H1 (cell line): ENCODE measurements around the gene PDZD8. TPM values are rescaled to one million over a fixed set of nuclear protein-coding genes. Genes with fewer than 3 reads are reported as not detected.

Experiments
- CTCF ChIA-PET: fragments of 300-600 bp; sonication (Branson Sonifier 250); formaldehyde crosslinking; loops from one replicate; lab custom pipeline; 2021; ENCODE audit not compliant: partially characterized antibody; lab: Charles Lee
- POLR2A ChIA-PET: fragments of 300-600 bp; sonication (Branson Sonifier 250); formaldehyde crosslinking; loops from one replicate; lab custom pipeline; 2021; ENCODE audit warnings: inconsistent platforms; ENCODE audit not compliant: partially characterized antibody; lab: Charles Lee
- DNase-seq, 2 experiments: peaks; one replicate each; pipeline versions ENCODE4 v3.0.0 to v3.0.0-alpha.2; 2010 to 2022; ENCODE audit warnings: low spot score in 2 of 2, low read depth in 1 of 2, mixed read lengths in 1 of 2
- FAIRE-seq: peaks from 2 replicates; lab custom pipeline; 2011; peaks lifted over from hg19 to GRCh38; lab: Jason Lieb, UNC
- H2AFZ ChIP-seq: 2 replicates; pipeline ENCODE4 v1.8.1; 2012; ENCODE audit warnings: low read length, inconsistent platforms
- H2AK5ac ChIP-seq: 2 replicates; pipeline ENCODE4 v1.6.1; 2013; ENCODE audit warnings: low read depth, low read length
- H2BK120ac ChIP-seq: replicated peaks from 2 replicates; pipeline ENCODE3; 2013; ENCODE audit warnings: low read depth, low read length, inconsistent platforms
- H2BK12ac ChIP-seq: 2 replicates; pipeline ENCODE4 v1.6.1; 2013; ENCODE audit warnings: low read depth, low read length
- H2BK15ac ChIP-seq: 2 replicates; pipeline ENCODE4 v1.6.1; 2013; ENCODE audit warnings: low read length
- H2BK20ac ChIP-seq: 2 replicates; pipeline ENCODE4 v1.6.1; 2013; ENCODE audit warnings: low read length
- H2BK5ac ChIP-seq: 2 replicates; pipeline ENCODE4 v1.6.1; 2013; ENCODE audit warnings: low read depth, low read length
- H3K14ac ChIP-seq: 2 replicates; pipeline ENCODE4 v1.6.1; 2013; ENCODE audit warnings: inconsistent platforms; ENCODE audit not compliant: insufficient read length
- H3K18ac ChIP-seq: 2 replicates; pipeline ENCODE4 v1.6.1; 2013; ENCODE audit warnings: low read length; ENCODE audit errors: extremely low read depth
- H3K23ac ChIP-seq: 2 replicates; pipeline ENCODE4 v1.6.1; 2013; ENCODE audit warnings: inconsistent platforms; ENCODE audit not compliant: insufficient read length
- H3K23me2 ChIP-seq: 2 replicates; pipeline ENCODE4 v1.6.1; 2013; ENCODE audit warnings: low read depth, low read length
- H3K27ac ChIP-seq: 2 replicates; pipeline ENCODE4 v1.6.1; 2011; ENCODE audit warnings: low read depth, low read length, inconsistent platforms
- H3K27me3 ChIP-seq, 4 experiments: replicated peaks in 1 of 4; 1 replicate in 1 of 4; 2 replicates in 3 of 4; pipeline versions ENCODE4 v1.6.1 to v1.8.1; 2011 to 2013; ENCODE audit warnings: low read length in 3 of 4, mild to moderate bottlenecking in 3 of 4, inconsistent platforms in 2 of 4, mixed read lengths in 2 of 4, moderate library complexity in 1 of 4; ENCODE audit not compliant: control insufficient read depth in 3 of 4, insufficient read depth in 3 of 4; ENCODE audit errors: extremely low read depth in 1 of 4
- H3K36me3 ChIP-seq, 4 experiments: 2 replicates each; pipeline versions ENCODE4 v1.6.1 to v1.8.1; 2011 to 2013; ENCODE audit warnings: mild to moderate bottlenecking in 4 of 4, low read length in 3 of 4, moderate library complexity in 2 of 4, control low read depth in 1 of 4, inconsistent platforms in 1 of 4; ENCODE audit not compliant: insufficient read depth in 4 of 4, control insufficient read depth in 2 of 4
- H3K4ac ChIP-seq: replicated peaks from 2 replicates; pipeline ENCODE3; 2013; ENCODE audit warnings: low read length, low read depth, mixed read lengths, inconsistent platforms; ENCODE audit not compliant: insufficient read length
- H3K4me1 ChIP-seq, 4 experiments: replicated peaks in 1 of 4; 1 replicate in 1 of 4; 2 replicates in 3 of 4; pipeline versions ENCODE4 v1.6.1 to v1.8.1; 2011 to 2013; ENCODE audit warnings: low read length in 3 of 4, inconsistent platforms in 2 of 4, mixed read lengths in 1 of 4; ENCODE audit not compliant: insufficient read depth in 4 of 4, control insufficient read depth in 3 of 4
- H3K4me2 ChIP-seq, 2 experiments: 2 replicates each; pipeline versions ENCODE4 v1.6.1 to v1.8.1; 2011 to 2013; ENCODE audit warnings: low read depth in 2 of 2, low read length in 2 of 2, control low read depth in 1 of 2, inconsistent platforms in 1 of 2, mild to moderate bottlenecking in 1 of 2; ENCODE audit not compliant: insufficient read depth in 1 of 2
- H3K4me3 ChIP-seq, 4 experiments: fragments of 200-600, 300-600 bp in 1 of 4; sonication (generic), shearing (Covaris generic), sonication (Bioruptor Twin) in 1 of 4; 2 replicates each; pipeline versions ENCODE4 v1.5.1 to v1.8.1; 2011 to 2016; ENCODE audit warnings: low read length in 4 of 4, low read depth in 3 of 4, control low read depth in 2 of 4, inconsistent platforms in 2 of 4, mild to moderate bottlenecking in 2 of 4, mixed read lengths in 1 of 4, moderate library complexity in 1 of 4; ENCODE audit not compliant: insufficient read depth in 2 of 4; ENCODE audit errors: extremely low read depth in 1 of 4
- H3K56ac ChIP-seq: replicated peaks from 2 replicates; pipeline ENCODE3; 2013; ENCODE audit warnings: low read depth, mild to moderate bottlenecking, mixed read lengths, low read length, inconsistent platforms; ENCODE audit not compliant: insufficient read length
- H3K79me1 ChIP-seq: 2 replicates; pipeline ENCODE4 v1.6.1; 2013; ENCODE audit warnings: low read depth, low read length, control low read depth
- H3K79me2 ChIP-seq, 2 experiments: 2 replicates each; pipeline versions ENCODE4 v1.6.1 to v1.8.1; 2012 to 2013; ENCODE audit warnings: low read length in 2 of 2, mild to moderate bottlenecking in 2 of 2, inconsistent platforms in 1 of 2; ENCODE audit not compliant: insufficient read depth in 2 of 2, control insufficient read depth in 1 of 2
- H3K9ac ChIP-seq, 4 experiments: replicated peaks in 1 of 4; 1 replicate in 1 of 4; 2 replicates in 3 of 4; pipeline versions ENCODE4 v1.6.1 to v1.8.1; 2011 to 2013; ENCODE audit warnings: low read depth in 3 of 4, low read length in 3 of 4, control low read depth in 2 of 4, mild to moderate bottlenecking in 2 of 4, moderate library complexity in 2 of 4, inconsistent platforms in 1 of 4; ENCODE audit errors: extremely low read depth in 1 of 4
- H3K9me3 ChIP-seq, 2 experiments: 2 replicates each; pipeline versions ENCODE4 v1.6.1 to v1.8.1; 2012 to 2013; ENCODE audit warnings: mild to moderate bottlenecking in 2 of 2, moderate library complexity in 2 of 2, control low read depth in 1 of 2, inconsistent platforms in 1 of 2, low read depth in 1 of 2, low read length in 1 of 2, mixed read lengths in 1 of 2; ENCODE audit not compliant: insufficient read depth in 2 of 2
- H4K20me1 ChIP-seq, 2 experiments: replicated peaks in 1 of 2; 2 replicates each; pipeline versions ENCODE3 to v1.8.1; 2011 to 2013; ENCODE audit warnings: inconsistent platforms in 2 of 2, low read length in 2 of 2, mild to moderate bottlenecking in 1 of 2; ENCODE audit not compliant: insufficient read depth in 2 of 2, control insufficient read depth in 1 of 2
- H4K5ac ChIP-seq: 2 replicates; pipeline ENCODE4 v1.6.1; 2013; ENCODE audit warnings: low read length, low read depth, mixed read lengths, inconsistent platforms; ENCODE audit not compliant: insufficient read length
- H4K8ac ChIP-seq: 2 replicates; pipeline ENCODE4 v1.8.0; 2013; ENCODE audit warnings: mild to moderate bottlenecking, moderate library complexity, low read length, inconsistent platforms; ENCODE audit not compliant: insufficient read depth; ENCODE audit errors: extremely low read depth
- H4K91ac ChIP-seq: replicated peaks from 2 replicates; pipeline ENCODE3; 2013; ENCODE audit warnings: low read length, mixed read lengths, inconsistent platforms; ENCODE audit not compliant: insufficient read length
- BACH1 ChIP-seq: IDR thresholded peaks from 2 replicates; pipeline ENCODE4 v1.6.1; 2012; ENCODE audit warnings: low read length, improper control_type of control experiment
- BCL11A ChIP-seq, 2 experiments: IDR thresholded peaks; one replicate each; pipeline ENCODE4 v1.6.1; 2011; ENCODE audit warnings: low read depth in 2 of 2, low read length in 2 of 2, mild to moderate bottlenecking in 2 of 2
- BRCA1 ChIP-seq: IDR thresholded peaks from 2 replicates; pipeline ENCODE4 v1.6.1; 2012; ENCODE audit warnings: low read depth, low read length, improper control_type of control experiment
- CBX5 ChIP-seq: fragments of 300-800, 300-1000 bp; sonication (generic); IDR thresholded peaks from 2 replicates; pipeline ENCODE4 v1.7.1; 2016; ENCODE audit warnings: antibody characterized with exemption, low read length, low read depth
- CBX8 ChIP-seq: fragments of 300-800, 300-1000 bp; sonication (generic); IDR thresholded peaks from 2 replicates; pipeline ENCODE4 v1.7.1; 2016; ENCODE audit warnings: low read depth, low read length, borderline replicate concordance
- CREB1 ChIP-seq: IDR thresholded peaks from 2 replicates; pipeline ENCODE4 v1.6.1; 2012; ENCODE audit warnings: inconsistent platforms
- GTF2F1 ChIP-seq: IDR thresholded peaks from 2 replicates; pipeline ENCODE4 v1.6.1; 2012; ENCODE audit warnings: low read depth, low read length, improper control_type of control experiment, borderline replicate concordance
- NANOG ChIP-seq: IDR thresholded peaks from 2 replicates; pipeline ENCODE4 v1.6.1; 2011; ENCODE audit warnings: low read length, low read depth, mild to moderate bottlenecking, inconsistent platforms; ENCODE audit not compliant: insufficient read depth, poor library complexity, severe bottlenecking
- PHF8 ChIP-seq: fragments of 200-600 bp; sonication (generic); conservative IDR thresholded peaks from 2 replicates; pipeline ENCODE4 v1.7.1; 2012; ENCODE audit warnings: low read depth, mild to moderate bottlenecking, inconsistent platforms, low read length, moderate library complexity
- RBBP5 ChIP-seq: IDR thresholded peaks from 2 replicates; pipeline ENCODE4 v1.7.1; 2012; ENCODE audit warnings: low read depth, mild to moderate bottlenecking, inconsistent platforms, low read length, moderate library complexity, borderline replicate concordance
- SAP30 ChIP-seq: fragments of 300-600 bp; sonication (generic); IDR thresholded peaks from 2 replicates; pipeline ENCODE4 v1.7.1; 2012; ENCODE audit warnings: low read length, moderate library complexity, mild to moderate bottlenecking, inconsistent platforms; ENCODE audit not compliant: insufficient read depth, insufficient replicate concordance
- SP2 ChIP-seq: IDR thresholded peaks from 2 replicates; pipeline ENCODE4 v1.6.1; 2012; ENCODE audit warnings: mild to moderate bottlenecking, low read length, inconsistent platforms
- TAF1 ChIP-seq: IDR thresholded peaks from 2 replicates; pipeline ENCODE4 v1.6.1; 2011; ENCODE audit warnings: mild to moderate bottlenecking, low read depth, low read length
- WGBS, 2 experiments: shearing (Covaris generic) in 1 of 2; methylation state at CpG; one replicate each; pipeline versions ENCODE4 v1.1.6 to v1.1.7; 2013 to 2015; ENCODE audit warnings: low lambda C conversion rate in 2 of 2, mixed read lengths in 2 of 2, inconsistent platforms in 1 of 2, low coverage in 1 of 2, missing lambda C conversion rate in 1 of 2; ENCODE audit not compliant: insufficient replicate concordance in 2 of 2, insufficient coverage in 1 of 2, insufficient read length in 1 of 2; ENCODE audit errors: extremely low coverage in 1 of 2, missing lambda C conversion rate in 1 of 2; 5-methylcytosine and 5-hydroxymethylcytosine counted together
- polyA plus RNA-seq, 7 experiments: library from polyadenylated mRNA; depleted of rRNA in 3 of 7; stranded (reverse) in 5 of 7; unstranded in 2 of 7; fragments of >200 nt in 5 of 7; fragments of 200-250 nt in 2 of 7; gene quantifications; 1 replicate in 5 of 7; 2 replicates in 1 of 7; 4 replicates in 1 of 7; pipeline versions ENCODE4 v1.2.1 to v1.2.3, GENCODE V29; 2011 to 2013; ENCODE audit warnings: missing spikeins in 2 of 7, mixed read lengths in 2 of 7
- total RNA-seq: library from RNA; stranded (reverse); fragmentation: NEBNext Ultra II Directional; extraction: Animal tissue kit (Norgen Biotek cat#: 25700); gene quantifications from 2 replicates; pipeline ENCODE4 v1.2.1, GENCODE V29; 2021

Gene PDZD8
- total and polyA plus RNA-seq, 2 of the 8 experiments (the other 6 are each of a cell fraction or from before 2014, with no cell fraction given), result 10.9 to 50.1 TPM

- Histone ChIP-seq H3K9ac (no peak overlapping the region), H3K4me3 (no peak overlapping the region), H3K4me1 (no peaks in the 10 kb centered on the region), H3K36me3 (no peaks in the 10 kb centered on the region), H3K18ac (no peak overlapping the region), H2BK12ac (no peak overlapping the region), H4K20me1 (peaks cover 0 to 5% of the 10 kb centered on the region in 2 experiments), H4K91ac (no peak overlapping the region), H3K79me2 (no peaks in the 10 kb centered on the region), H2AFZ (no peak overlapping the region), H3K4ac (no peak overlapping the region), H4K8ac (no peak overlapping the region), H3K27ac (no peak overlapping the region), H3K9me3 (no peaks in the 10 kb centered on the region), H3K56ac (no peak overlapping the region), H3K23me2 (no peaks in the 10 kb centered on the region; the same call in 1 of the 2 replicates), H3K14ac (no peak overlapping the region), H2BK20ac (no peak overlapping the region), H3K79me1 (no peaks in the 10 kb centered on the region), H2BK5ac (no peak overlapping the region), H2BK15ac (no peak overlapping the region), H2AK5ac (no peak overlapping the region), H3K23ac (no peak overlapping the region), H4K5ac (no peak overlapping the region), H3K27me3 (no peaks in the 10 kb centered on the region), H2BK120ac (no peak overlapping the region), H3K4me2 (no peak overlapping the region)
- CTCF ChIA-PET, result interaction anchor here (0.6 to 3.3 kb wide), 4 partner anchors 21 to 184 kb away, joined by 3 to 13 read pairs (median 3); no protein-coding TSS in a partner anchor
- TF ChIP-seq BRCA1 (no peak), SAP30 (no peak), SP2 (no peak), GTF2F1 (no peak), BACH1 (no peak), PHF8 (no peak), RBBP5 (no peak), CBX8 (no peak), BCL11A (IDR thresholded peaks at IDR 0.05; ENCODE audit: low read depth in 2 of 2, low read length in 2 of 2) (no peak), CBX5 (no peak), NANOG (no peak), TAF1 (no peak), CREB1 (no peak)
- DNase-seq, result no peak
- POLR2A ChIA-PET, result interaction anchor here (1.2 kb wide), 1 partner anchor 20 kb away, joined by 3 read pairs; no protein-coding TSS in a partner anchor
- 92% methylated on average over 9 of the region's 9 CpGs; no CpG with 5 or more reads in 1 of the 2 experiments for WGBS, 2 experiments
- no peak for FAIRE-seq
Measured at GRCh38 chr10:117266400-117266799, 108.8 kb downstream of the PDZD8 start.
